Stomach (tissue), 4 donors: ENCODE measurements around the gene KIRREL3.

Source experiments
- CTCF ChIP-seq, 7 experiments: fragments of 450-650 bp in 4 of 7; fragments of 200-600 bp in 3 of 7; sonication (generic) in 3 of 7; IDR thresholded peaks; one replicate each; pipeline ENCODE4 v1.5.1; 2016 to 2019; ENCODE audit warnings: antibody characterized with exemption in 7 of 7, control low read depth in 2 of 7, mild to moderate bottlenecking in 1 of 7
- EP300 ChIP-seq: sonication (generic); formaldehyde crosslinking; IDR thresholded peaks from one replicate; pipeline ENCODE4 v1.6.1; 2017; ENCODE audit warnings: antibody characterized with exemption
- POLR2A ChIP-seq, 4 donors: fragments of 450-650 bp; IDR thresholded peaks; one replicate each; pipeline ENCODE4 v1.6.1; 2016; ENCODE audit warnings: antibody characterized with exemption in 4 of 4, control low read depth in 2 of 4, mild to moderate bottlenecking in 1 of 4, moderate library complexity in 1 of 4
- POLR2AphosphoS5 ChIP-seq, 3 donors: sonication (generic); formaldehyde crosslinking; IDR thresholded peaks; one replicate each; pipeline ENCODE4 v1.6.1; 2016; ENCODE audit warnings: antibody characterized with exemption in 3 of 3

DNA sequence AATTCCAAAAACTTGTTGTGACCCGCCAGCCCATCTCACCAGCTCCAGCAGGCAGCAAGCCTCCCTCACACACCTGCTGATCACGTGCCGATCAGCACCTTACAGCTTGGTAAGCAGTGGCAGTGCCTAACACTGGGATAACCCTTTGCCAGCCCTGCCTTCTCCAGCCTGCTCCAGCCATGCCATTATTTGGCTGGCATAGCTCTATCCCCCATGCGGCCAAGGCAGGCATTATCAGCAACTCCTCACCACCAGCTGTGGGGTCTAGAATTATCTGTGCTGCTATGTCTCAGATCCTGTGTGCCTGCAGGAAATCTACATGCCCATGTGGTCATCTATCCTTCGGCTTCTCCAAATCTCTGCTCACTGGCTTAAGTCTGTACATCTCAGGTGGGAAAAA is 430.1 kb downstream of the KIRREL3 start:
- TF ChIP-seq CTCF (IDR thresholded peaks at IDR 0.05) (no peak), EP300 (no peak), POLR2AphosphoS5 (IDR thresholded peaks at IDR 0.05) (no peak), POLR2A (IDR thresholded peaks at IDR 0.05) (no peak)
